H1 (cell line): Measurements from ENCODE around the gene LCN6. TPM values are rescaled to one million over a fixed set of nuclear protein-coding genes. Genes with fewer than 3 reads are reported as not detected.
A peak's percentile ranks its signal among the peaks of the same experiment; 100 is the strongest.

Source experiments
- BCL11A ChIP-seq, 2 experiments: IDR thresholded peaks; one replicate each; pipeline ENCODE4 v1.6.1; 2011; ENCODE audit warnings: low read depth in 2 of 2, low read length in 2 of 2, mild to moderate bottlenecking in 2 of 2
- CHD1 ChIP-seq: IDR thresholded peaks from 2 replicates; pipeline ENCODE4 v1.6.1; 2012; ENCODE audit warnings: low read depth, low read length, improper control_type of control experiment
- CTBP2 ChIP-seq: IDR thresholded peaks from 2 replicates; pipeline ENCODE4 v1.7.0; 2011; ENCODE audit warnings: borderline replicate concordance, mild to moderate bottlenecking, moderate library complexity, mixed read lengths, low read length; ENCODE audit not compliant: insufficient read depth, insufficient read length
- EP300 ChIP-seq, 2 experiments: IDR thresholded peaks; 1 replicate in 1 of 2; 2 replicates in 1 of 2; pipeline ENCODE4 v1.6.1; 2011 to 2012; ENCODE audit warnings: low read depth in 2 of 2, low read length in 2 of 2, mild to moderate bottlenecking in 2 of 2, borderline replicate concordance in 1 of 2, inconsistent platforms in 1 of 2, moderate library complexity in 1 of 2
- HDAC2 ChIP-seq, 2 experiments: fragments of 300-600 bp in 1 of 2; sonication (generic) in 1 of 2; IDR thresholded peaks; 2 replicates each; pipeline ENCODE4 v1.6.1; 2011 to 2012; ENCODE audit warnings: low read depth in 2 of 2, low read length in 2 of 2, mild to moderate bottlenecking in 2 of 2, moderate library complexity in 2 of 2, borderline replicate concordance in 1 of 2, inconsistent platforms in 1 of 2
- KDM4A ChIP-seq: IDR thresholded peaks from one replicate; pipeline ENCODE4 v1.7.1; 2012; ENCODE audit warnings: low read depth, mild to moderate bottlenecking, moderate library complexity, low read length, inconsistent platforms; ENCODE audit not compliant: severe bottlenecking
- KDM5A ChIP-seq: fragments of 200-600 bp; IDR thresholded peaks from 2 replicates; pipeline ENCODE4 v1.7.1; 2012; ENCODE audit warnings: mild to moderate bottlenecking, low read length, inconsistent platforms, mixed read lengths
- MAFK ChIP-seq: IDR thresholded peaks from 2 replicates; pipeline ENCODE4 v1.6.1; 2012; ENCODE audit warnings: low read depth, mild to moderate bottlenecking, improper control_type of control experiment, low read length
- NRF1 ChIP-seq: IDR thresholded peaks from 2 replicates; pipeline ENCODE4 v1.6.1; 2011; ENCODE audit warnings: mild to moderate bottlenecking, low read depth, low read length, improper control_type of control experiment
- RFX5 ChIP-seq: IDR thresholded peaks from 2 replicates; pipeline ENCODE4 v1.6.1; 2011; ENCODE audit warnings: low read depth, low read length, improper control_type of control experiment, borderline replicate concordance
- SAP30 ChIP-seq: fragments of 300-600 bp; sonication (generic); IDR thresholded peaks from 2 replicates; pipeline ENCODE4 v1.7.1; 2012; ENCODE audit warnings: low read length, moderate library complexity, mild to moderate bottlenecking, inconsistent platforms; ENCODE audit not compliant: insufficient read depth, insufficient replicate concordance
- SP4 ChIP-seq: IDR thresholded peaks from 2 replicates; pipeline ENCODE4 v1.6.1; 2012; ENCODE audit warnings: low read length, inconsistent platforms
- SRF ChIP-seq: IDR thresholded peaks from 2 replicates; pipeline ENCODE4 v1.6.1; 2011; ENCODE audit warnings: mild to moderate bottlenecking, low read depth, low read length, moderate library complexity
- TEAD4 ChIP-seq: IDR thresholded peaks from 2 replicates; pipeline ENCODE4 v1.6.1; 2012; ENCODE audit warnings: low read depth, low read length, inconsistent platforms, mixed read lengths
- ZNF274 ChIP-seq: IDR thresholded peaks from 2 replicates; pipeline ENCODE4 v1.7.0; 2012; ENCODE audit warnings: low read length, borderline replicate concordance; ENCODE audit errors: extremely low read depth
- polyA plus RNA-seq, 7 experiments: library from polyadenylated mRNA; depleted of rRNA in 3 of 7; stranded (reverse) in 5 of 7; unstranded in 2 of 7; fragments of >200 nt in 5 of 7; fragments of 200-250 nt in 2 of 7; gene quantifications; 1 replicate in 5 of 7; 2 replicates in 1 of 7; 4 replicates in 1 of 7; pipeline versions ENCODE4 v1.2.1 to v1.2.3, GENCODE V29; 2011 to 2013; ENCODE audit warnings: missing spikeins in 2 of 7, mixed read lengths in 2 of 7
- total RNA-seq: library from RNA; stranded (reverse); fragmentation: NEBNext Ultra II Directional; extraction: Animal tissue kit (Norgen Biotek cat#: 25700); gene quantifications from 2 replicates; pipeline ENCODE4 v1.2.1, GENCODE V29; 2021
- TF ChIP-seq, protein P1 (sequence below), 3 experiments: IDR thresholded peaks; 1 replicate in 2 of 3; 2 replicates in 1 of 3; pipeline versions ENCODE4 v1.5.1 to v1.6.1; 2011; ENCODE audit warnings: low read length in 3 of 3, mild to moderate bottlenecking in 3 of 3, inconsistent platforms in 2 of 3, low read depth in 1 of 3, moderate library complexity in 1 of 3; ENCODE audit not compliant: insufficient read depth in 1 of 3; ENCODE audit errors: control extremely low read depth in 1 of 3
- TF ChIP-seq, protein P2 (sequence below): IDR thresholded peaks from 2 replicates; pipeline ENCODE4 v1.6.1; 2011; ENCODE audit warnings: low read depth, mild to moderate bottlenecking, low read length; ENCODE audit not compliant: insufficient read depth
- TF ChIP-seq, protein P3 (sequence below): IDR thresholded peaks from 2 replicates; pipeline ENCODE4 v1.6.1; 2012; ENCODE audit warnings: low read length, inconsistent platforms
- TF ChIP-seq, protein P4 (sequence below): IDR thresholded peaks from 2 replicates; pipeline ENCODE4 v1.6.1; 2012; ENCODE audit warnings: inconsistent platforms

The LCN6 gene
- total and polyA plus RNA-seq, 2 of the 8 experiments (the other 6 are each of a cell fraction or from before 2014, with no cell fraction given) = not detected

DNA sequence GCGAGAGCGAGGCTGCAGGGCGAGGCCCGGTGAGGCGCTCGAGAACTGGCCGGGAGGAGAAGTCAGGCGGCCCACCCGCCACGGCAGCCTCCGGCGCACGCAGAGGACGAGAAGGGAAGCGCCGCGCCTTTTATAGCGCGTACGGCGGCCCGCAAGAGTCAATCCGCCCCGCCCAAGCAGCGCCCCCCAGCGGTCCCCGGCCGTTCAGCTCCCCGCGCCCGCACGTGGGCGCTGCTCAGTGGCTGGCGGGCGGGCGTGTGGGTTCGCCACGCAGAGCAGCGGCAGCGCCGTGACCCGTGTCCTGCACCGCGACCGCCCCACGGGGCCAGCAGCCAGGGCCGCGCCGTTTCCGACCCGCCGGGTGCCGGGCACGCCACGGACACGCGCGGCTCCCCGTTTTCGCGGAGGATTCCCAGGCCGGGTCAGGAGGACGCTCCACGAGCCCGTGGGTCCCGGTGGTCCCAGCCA, 20.2 kb downstream of the LCN6 start (continued):
- peak in 1 of 2 experiments; percentile 77; a peak in 1 of 4 replicates for TF ChIP-seq HDAC2 (IDR thresholded peaks at IDR 0.05; ENCODE audit: borderline replicate concordance in 1 of 2, low read depth in 2 of 2, low read length in 2 of 2)
- TF ChIP-seq CHD1 = no peak
- peak; percentile 86 for TF ChIP-seq KDM4A
- TF ChIP-seq BCL11A (IDR thresholded peaks at IDR 0.05; ENCODE audit: low read depth in 2 of 2, low read length in 2 of 2) = no peak
- peak; percentile 56; the same call in 1 of the 2 replicates for TF ChIP-seq KDM5A
- TF ChIP-seq, protein P1, sequence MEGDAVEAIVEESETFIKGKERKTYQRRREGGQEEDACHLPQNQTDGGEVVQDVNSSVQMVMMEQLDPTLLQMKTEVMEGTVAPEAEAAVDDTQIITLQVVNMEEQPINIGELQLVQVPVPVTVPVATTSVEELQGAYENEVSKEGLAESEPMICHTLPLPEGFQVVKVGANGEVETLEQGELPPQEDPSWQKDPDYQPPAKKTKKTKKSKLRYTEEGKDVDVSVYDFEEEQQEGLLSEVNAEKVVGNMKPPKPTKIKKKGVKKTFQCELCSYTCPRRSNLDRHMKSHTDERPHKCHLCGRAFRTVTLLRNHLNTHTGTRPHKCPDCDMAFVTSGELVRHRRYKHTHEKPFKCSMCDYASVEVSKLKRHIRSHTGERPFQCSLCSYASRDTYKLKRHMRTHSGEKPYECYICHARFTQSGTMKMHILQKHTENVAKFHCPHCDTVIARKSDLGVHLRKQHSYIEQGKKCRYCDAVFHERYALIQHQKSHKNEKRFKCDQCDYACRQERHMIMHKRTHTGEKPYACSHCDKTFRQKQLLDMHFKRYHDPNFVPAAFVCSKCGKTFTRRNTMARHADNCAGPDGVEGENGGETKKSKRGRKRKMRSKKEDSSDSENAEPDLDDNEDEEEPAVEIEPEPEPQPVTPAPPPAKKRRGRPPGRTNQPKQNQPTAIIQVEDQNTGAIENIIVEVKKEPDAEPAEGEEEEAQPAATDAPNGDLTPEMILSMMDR (IDR thresholded peaks at IDR 0.05; ENCODE audit: control extremely low read depth in 1 of 3, insufficient read depth in 1 of 3, low read depth in 1 of 3, low read length in 3 of 3) = peak in 2 of 3 experiments; percentile 79 to 96; a peak in 3 of 4 replicates
- no peak for TF ChIP-seq MAFK
- TF ChIP-seq ZNF274 = no peak
- TF ChIP-seq NRF1 = no peak
- no peak for TF ChIP-seq RFX5
- peak; percentile 81 for TF ChIP-seq SRF
- TF ChIP-seq TEAD4 = no peak
- TF ChIP-seq EP300 (IDR thresholded peaks at IDR 0.05; ENCODE audit: borderline replicate concordance in 1 of 2, low read depth in 2 of 2, low read length in 2 of 2) = no peak; a peak in 1 of 3 replicates
- TF ChIP-seq, protein P2, sequence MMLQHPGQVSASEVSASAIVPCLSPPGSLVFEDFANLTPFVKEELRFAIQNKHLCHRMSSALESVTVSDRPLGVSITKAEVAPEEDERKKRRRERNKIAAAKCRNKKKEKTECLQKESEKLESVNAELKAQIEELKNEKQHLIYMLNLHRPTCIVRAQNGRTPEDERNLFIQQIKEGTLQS = peak; percentile 77
- TF ChIP-seq SAP30 = no peak
- TF ChIP-seq, protein P3, sequence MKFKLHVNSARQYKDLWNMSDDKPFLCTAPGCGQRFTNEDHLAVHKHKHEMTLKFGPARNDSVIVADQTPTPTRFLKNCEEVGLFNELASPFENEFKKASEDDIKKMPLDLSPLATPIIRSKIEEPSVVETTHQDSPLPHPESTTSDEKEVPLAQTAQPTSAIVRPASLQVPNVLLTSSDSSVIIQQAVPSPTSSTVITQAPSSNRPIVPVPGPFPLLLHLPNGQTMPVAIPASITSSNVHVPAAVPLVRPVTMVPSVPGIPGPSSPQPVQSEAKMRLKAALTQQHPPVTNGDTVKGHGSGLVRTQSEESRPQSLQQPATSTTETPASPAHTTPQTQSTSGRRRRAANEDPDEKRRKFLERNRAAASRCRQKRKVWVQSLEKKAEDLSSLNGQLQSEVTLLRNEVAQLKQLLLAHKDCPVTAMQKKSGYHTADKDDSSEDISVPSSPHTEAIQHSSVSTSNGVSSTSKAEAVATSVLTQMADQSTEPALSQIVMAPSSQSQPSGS = no peak
- TF ChIP-seq SP4 = no peak; the same call in 1 of the 2 replicates
- TF ChIP-seq CTBP2 = no peak
- TF ChIP-seq, protein P4, sequence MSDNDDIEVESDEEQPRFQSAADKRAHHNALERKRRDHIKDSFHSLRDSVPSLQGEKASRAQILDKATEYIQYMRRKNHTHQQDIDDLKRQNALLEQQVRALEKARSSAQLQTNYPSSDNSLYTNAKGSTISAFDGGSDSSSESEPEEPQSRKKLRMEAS = peak; percentile 95
